Activated CD4-positive, alpha-beta T cell treated with anti-CD3 and anti-CD28 coated beads, Interleukin-2, amount 10 ng/mL, durations not matched to agents 24 days and 14 days (primary cell): ENCODE data around the gene GPR15LG. TPM values are rescaled to one million over a fixed set of nuclear protein-coding genes. Genes with fewer than 3 reads are reported as not detected.
"Not testable (repeated sequence)": the region's sequence is repeated elsewhere in the genome, so short reads cannot be mapped to it uniquely, and the experiment has no call there.

Experiments
- DNase-seq: peaks from one replicate; pipeline ENCODE4 v3.0.0; 2022
- H3K27ac Mint-ChIP-seq: one replicate; pipeline ENCODE4 v1.8.0; 2022; ENCODE audit warnings: mild to moderate bottlenecking, mixed read lengths
- H3K27me3 Mint-ChIP-seq: one replicate; pipeline ENCODE4 v1.8.0; 2022; ENCODE audit warnings: mixed read lengths
- H3K36me3 Mint-ChIP-seq: one replicate; pipeline ENCODE4 v1.8.0; 2022; ENCODE audit warnings: low read depth, mild to moderate bottlenecking, mixed read lengths
- H3K4me1 Mint-ChIP-seq: one replicate; pipeline ENCODE4 v1.8.0; 2021; ENCODE audit warnings: mixed read lengths
- H3K4me3 Mint-ChIP-seq: one replicate; pipeline ENCODE4 v1.8.0; 2022; ENCODE audit warnings: mild to moderate bottlenecking, moderate library complexity, mixed read lengths
- H3K9me3 Mint-ChIP-seq: one replicate; pipeline ENCODE4 v1.8.0; 2021; ENCODE audit warnings: mixed read lengths
- intact Hi-C: fragments of 100-400 bp; cut with micrococcal nuclease; formaldehyde crosslinking; loops from one replicate; pipeline ENCODE4 v1.15.1; 2023
- total RNA-seq: library from RNA; stranded (reverse); gene quantifications from 2 replicates; pipeline ENCODE4 v1.2.3, GENCODE V29; 2022

Gene GPR15LG
- total RNA-seq, 1 donor from 2014 or later: not detected

- Mint-ChIP-seq H3K9me3 (no peaks in the 10 kb centered on the region), H3K4me3 (no peak overlapping the region)
Measured at GRCh38 chr10:84172467-84173356, 889 bp upstream of the GPR15LG start.

GRCh38 chr10:84175436-84175835 is 1.8 kb downstream of the GPR15LG start:
- Mint-ChIP-seq H3K4me3 (no peak overlapping the region), H3K9me3 (no peaks in the 10 kb centered on the region), H3K4me1 (peaks cover 5% of the 10 kb centered on the region), H3K27me3 (no peaks in the 10 kb centered on the region), H3K27ac (no peak overlapping the region), H3K36me3 (no peaks in the 10 kb centered on the region)
- DNase-seq: no peak
- intact Hi-C loops: no loop called here

More at GRCh38 chr10:84172467-84173356, 889 bp upstream of the GPR15LG start:
- no peak overlapping the region for H3K27ac Mint-ChIP-seq
- H3K36me3 Mint-ChIP-seq: no peaks in the 10 kb centered on the region
- DNase-seq: no peak
- intact Hi-C loops: no loop called here
- no peaks in the 10 kb centered on the region for H3K27me3 Mint-ChIP-seq
- peaks cover 5% of the 10 kb centered on the region for H3K4me1 Mint-ChIP-seq

GRCh38 chr10:84176351-84176750 is 2.8 kb downstream of the GPR15LG start:
- Mint-ChIP-seq H3K27me3 (no peaks in the 10 kb centered on the region), H3K36me3 (no peaks in the 10 kb centered on the region), H3K9me3 (no peaks in the 10 kb centered on the region), H3K4me3 (no peak overlapping the region), H3K27ac (no peak overlapping the region), H3K4me1 (peaks cover 5% of the 10 kb centered on the region)
- no peak for DNase-seq
- intact Hi-C loops: no loop called here

DNA sequence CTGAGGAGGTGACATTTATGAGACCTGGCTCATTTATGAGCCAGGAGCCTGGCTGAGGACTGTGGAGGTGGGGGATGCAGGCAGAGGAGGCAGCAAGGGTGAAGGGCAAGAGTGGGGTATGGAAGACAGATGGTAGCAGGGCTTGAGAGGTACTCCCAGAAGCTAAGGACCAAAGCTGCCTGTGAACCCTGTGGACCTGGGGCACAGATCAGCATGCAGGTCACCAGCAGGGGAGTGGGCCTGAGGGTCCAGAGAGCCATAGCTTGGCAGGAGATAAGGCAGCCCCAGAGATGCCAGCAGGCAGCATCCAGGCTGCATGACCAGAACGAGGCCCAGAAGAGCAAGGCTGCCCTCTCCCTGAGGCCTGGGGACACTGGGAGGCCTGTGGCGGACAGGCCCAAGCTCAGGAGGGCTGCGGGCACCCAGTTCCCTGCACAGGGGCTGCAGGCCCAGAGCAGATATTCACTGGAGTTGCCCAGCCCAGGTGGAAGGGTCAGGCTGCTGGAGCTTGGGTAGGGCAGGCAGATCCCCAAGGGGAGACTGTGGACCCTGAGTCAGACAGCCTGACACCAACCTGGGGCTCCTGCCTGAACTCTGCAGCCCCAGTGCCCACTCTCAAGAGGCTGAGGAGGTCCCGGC is 3.4 kb downstream of the GPR15LG start:
- H3K27ac Mint-ChIP-seq: no peak overlapping the region
- intact Hi-C loops: no loop called here
- peaks cover 5% of the 10 kb centered on the region for H3K4me1 Mint-ChIP-seq
- H3K9me3 Mint-ChIP-seq: no peaks in the 10 kb centered on the region
- no peaks in the 10 kb centered on the region for H3K27me3 Mint-ChIP-seq
- no peak overlapping the region for H3K4me3 Mint-ChIP-seq
- H3K36me3 Mint-ChIP-seq: no peaks in the 10 kb centered on the region
- DNase-seq: no peak

- intact Hi-C loops: no loop called here
- H3K27ac Mint-ChIP-seq: no peak overlapping the region
- no peaks in the 10 kb centered on the region for H3K36me3 Mint-ChIP-seq
- DNase-seq: peak; percentile 78
- no peaks in the 10 kb centered on the region for H3K9me3 Mint-ChIP-seq
- no peak overlapping the region for H3K4me3 Mint-ChIP-seq
- H3K4me1 Mint-ChIP-seq: peaks cover 5% of the 10 kb centered on the region
- no peaks in the 10 kb centered on the region for H3K27me3 Mint-ChIP-seq
Measured at GRCh38 chr10:84177541-84178141, 4.0 kb downstream of the GPR15LG start.

- no peaks in the 10 kb centered on the region for H3K9me3 Mint-ChIP-seq
- no peaks in the 10 kb centered on the region for H3K36me3 Mint-ChIP-seq
- no peak for DNase-seq
- H3K4me3 Mint-ChIP-seq: no peak overlapping the region
- H3K4me1 Mint-ChIP-seq: peaks cover 5% of the 10 kb centered on the region
- no peak overlapping the region for H3K27ac Mint-ChIP-seq
- intact Hi-C loops: no loop called here
- H3K27me3 Mint-ChIP-seq: no peaks in the 10 kb centered on the region
Measured at GRCh38 chr10:84178160-84178609, 4.6 kb downstream of the GPR15LG start.

- DNase-seq: no peak
- intact Hi-C loops: no loop called here
- H3K36me3 Mint-ChIP-seq: no peaks in the 10 kb centered on the region
- no peak overlapping the region for H3K27ac Mint-ChIP-seq
- H3K27me3 Mint-ChIP-seq: no peaks in the 10 kb centered on the region
- no peak overlapping the region for H3K4me3 Mint-ChIP-seq
- H3K4me1 Mint-ChIP-seq: peaks cover 5% of the 10 kb centered on the region
- no peaks in the 10 kb centered on the region for H3K9me3 Mint-ChIP-seq
Measured at GRCh38 chr10:84179059-84179710, 5.6 kb downstream of the GPR15LG start.

GRCh38 chr10:84180386-84180785 is 6.8 kb downstream of the GPR15LG start:
- H3K27ac Mint-ChIP-seq, H3K36me3 Mint-ChIP-seq, H3K4me1 Mint-ChIP-seq, DNase-seq, H3K4me3 Mint-ChIP-seq, H3K27me3 Mint-ChIP-seq, H3K9me3 Mint-ChIP-seq, intact Hi-C loops: not testable (repeated sequence)

- no peaks in the 10 kb centered on the region for H3K9me3 Mint-ChIP-seq
- H3K4me1 Mint-ChIP-seq: peaks cover 6% of the 10 kb centered on the region
- no peaks in the 10 kb centered on the region for H3K27me3 Mint-ChIP-seq
- H3K4me3 Mint-ChIP-seq: no peak overlapping the region
- no peak for DNase-seq
- H3K36me3 Mint-ChIP-seq: no peaks in the 10 kb centered on the region
- H3K27ac Mint-ChIP-seq: no peak overlapping the region
- intact Hi-C loops: no loop called here
Measured at GRCh38 chr10:84181631-84182030, 8.0 kb downstream of the GPR15LG start.

DNA sequence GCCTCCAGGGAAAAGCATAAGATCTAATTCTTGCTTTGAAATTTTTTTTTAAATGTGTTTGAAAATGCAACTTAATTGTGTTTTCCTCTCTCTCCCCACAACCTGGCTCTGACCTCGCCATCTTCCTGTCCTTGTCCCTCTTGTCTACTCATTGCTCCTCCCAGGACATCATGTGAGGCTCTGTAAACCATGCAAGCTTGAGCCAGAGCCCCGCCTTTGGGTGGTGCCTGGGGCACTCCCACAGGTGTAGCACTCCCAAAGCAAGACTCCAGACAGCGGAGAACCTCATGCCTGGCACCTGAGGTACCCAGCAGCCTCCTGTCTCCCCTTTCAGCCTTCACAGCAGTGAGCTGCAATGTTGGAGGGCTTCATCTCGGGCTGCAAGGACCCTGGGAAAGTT is 10.9 kb downstream of the GPR15LG start:
- Mint-ChIP-seq H3K27me3 (no peaks in the 10 kb centered on the region), H3K27ac (no peak overlapping the region), H3K9me3 (no peaks in the 10 kb centered on the region), H3K4me1 (peaks cover 3% of the 10 kb centered on the region), H3K4me3 (no peak overlapping the region), H3K36me3 (no peaks in the 10 kb centered on the region)
- intact Hi-C loops: no loop called here
- no peak for DNase-seq

DNA sequence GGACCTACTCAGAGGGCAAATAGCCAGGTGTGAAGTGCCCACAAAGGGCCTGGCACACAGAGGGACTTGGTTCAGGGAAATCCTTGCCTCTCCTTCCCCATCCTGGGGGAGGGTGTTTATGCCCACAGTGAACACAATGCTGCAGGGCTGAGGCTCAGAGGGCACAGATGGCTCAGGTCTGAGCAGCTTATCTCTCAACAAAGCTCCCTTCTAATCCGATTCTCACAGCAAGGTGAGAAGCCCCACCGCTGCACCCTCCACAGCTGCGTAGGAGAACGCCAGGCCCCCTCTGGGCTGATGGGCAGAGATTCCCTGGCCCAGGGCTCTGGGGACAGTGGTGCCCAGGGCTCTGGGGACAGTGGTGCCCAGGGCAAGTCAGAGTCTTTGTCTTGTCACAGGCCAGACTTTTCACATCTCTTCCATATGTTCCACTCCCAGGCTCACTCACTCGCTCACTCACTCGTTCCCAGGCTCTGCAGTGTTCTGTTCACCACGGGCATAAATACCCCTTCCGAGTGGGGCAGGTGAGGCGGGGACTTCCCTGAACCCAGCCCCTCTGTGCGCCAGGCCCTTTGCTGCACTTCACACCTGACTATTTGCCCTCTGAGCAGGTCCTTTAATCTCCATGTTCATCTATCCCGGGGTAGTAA is 12.1 kb downstream of the GPR15LG start:
- Mint-ChIP-seq H3K36me3 (no peaks in the 10 kb centered on the region), H3K4me3 (no peak overlapping the region), H3K27me3 (no peaks in the 10 kb centered on the region), H3K9me3 (no peaks in the 10 kb centered on the region), H3K27ac (no peak overlapping the region), H3K4me1 (peaks cover 3% of the 10 kb centered on the region)
- DNase-seq: no peak
- intact Hi-C loops: no loop called here

DNA sequence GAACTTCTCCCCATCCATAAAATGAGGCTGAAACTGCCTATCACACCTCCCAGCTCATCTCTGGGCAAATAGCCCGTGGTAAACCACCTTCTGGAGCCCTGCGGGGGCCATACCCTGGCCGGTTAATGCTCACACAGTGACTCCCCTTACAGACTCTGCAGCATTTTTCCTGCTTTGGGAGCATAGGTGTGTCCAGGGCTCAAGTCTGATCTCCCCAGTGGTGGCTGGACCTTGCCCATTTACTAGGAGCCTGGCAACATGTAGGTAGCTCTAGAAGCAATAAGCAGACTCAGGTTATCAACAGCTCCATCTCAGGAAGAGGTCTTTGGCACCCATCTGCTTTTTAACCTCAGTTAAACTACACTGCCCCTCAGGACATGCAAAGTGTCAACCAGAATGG is 15.2 kb downstream of the GPR15LG start:
- Mint-ChIP-seq H3K36me3 (no peaks in the 10 kb centered on the region), H3K27ac (no peak overlapping the region), H3K4me3 (no peak overlapping the region), H3K9me3 (no peaks in the 10 kb centered on the region), H3K27me3 (peaks cover 16% of the 10 kb centered on the region), H3K4me1 (peaks cover 10% of the 10 kb centered on the region)
- intact Hi-C loops: no loop called here
- DNase-seq: no peak

- no peak for DNase-seq
- no peaks in the 10 kb centered on the region for H3K9me3 Mint-ChIP-seq
- peaks cover 7% of the 10 kb centered on the region for H3K4me1 Mint-ChIP-seq
- intact Hi-C loops: no loop called here
- H3K27ac Mint-ChIP-seq: no peak overlapping the region
- peaks cover 28% of the 10 kb centered on the region for H3K27me3 Mint-ChIP-seq
- H3K36me3 Mint-ChIP-seq: no peaks in the 10 kb centered on the region
- no peak overlapping the region for H3K4me3 Mint-ChIP-seq
Measured at GRCh38 chr10:84190621-84191020, 17.0 kb downstream of the GPR15LG start.
